ENCODE data around the gene ADGRG1. TPM values are rescaled to one million over a fixed set of nuclear protein-coding genes. Genes with fewer than 3 reads are reported as not detected.

Gene ADGRG1
- total RNA-seq, 1 donor from 2014 or later = 13.9 TPM

DNA sequence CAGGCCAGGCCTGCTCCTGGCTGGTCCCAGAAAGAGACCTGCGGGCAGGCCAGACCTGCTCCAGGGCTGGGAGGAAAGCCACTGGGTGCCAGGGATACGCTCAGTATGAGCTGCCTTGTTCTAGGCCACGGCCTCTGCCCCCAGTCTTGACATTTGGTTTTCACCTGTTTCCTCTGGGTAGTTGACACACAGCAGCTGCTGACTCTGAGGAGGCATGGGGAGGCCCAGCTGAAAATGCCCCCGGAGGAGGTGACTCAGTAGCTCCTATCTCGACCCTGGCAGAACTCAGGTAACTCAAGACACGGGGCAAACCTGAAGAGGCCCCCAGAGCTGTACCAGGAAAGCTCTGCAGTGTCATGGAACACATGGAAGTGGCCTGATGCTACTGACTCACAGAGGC, 13.9 kb upstream of the ADGRG1 start:
- H3K27me3 ChIP-seq (ENCODE audit: insufficient read depth, low read length) = no peaks in the 10 kb centered on the region
- no peak overlapping the region for H3K4me2 ChIP-seq (ENCODE audit: low read length)
- H3K27ac Mint-ChIP-seq (ENCODE audit: unreplicated experiment) = no peak overlapping the region
- H3K9me3 ChIP-seq (ENCODE audit: insufficient read depth, low read depth, low read length) = no peaks in the 10 kb centered on the region
- H2AFZ ChIP-seq (ENCODE audit: low read depth, low read length) = no peak overlapping the region
- no peak for FAIRE-seq
- H3K27me3 Mint-ChIP-seq (ENCODE audit: low read depth, unreplicated experiment) = peaks cover 42% of the 10 kb centered on the region
- no peak overlapping the region for H3K4me3 ChIP-seq (ENCODE audit: insufficient read depth, low read depth, low read length)
- peaks cover 3% of the 10 kb centered on the region for H3K4me1 ChIP-seq (ENCODE audit: insufficient read depth, low read length)
- DNase-seq (ENCODE audit: low read depth) = no peak
- TF ChIP-seq EZH2 (IDR thresholded peaks at IDR 0.05; ENCODE audit: insufficient read depth, low read length) = no peak
- TF ChIP-seq, protein P1, sequence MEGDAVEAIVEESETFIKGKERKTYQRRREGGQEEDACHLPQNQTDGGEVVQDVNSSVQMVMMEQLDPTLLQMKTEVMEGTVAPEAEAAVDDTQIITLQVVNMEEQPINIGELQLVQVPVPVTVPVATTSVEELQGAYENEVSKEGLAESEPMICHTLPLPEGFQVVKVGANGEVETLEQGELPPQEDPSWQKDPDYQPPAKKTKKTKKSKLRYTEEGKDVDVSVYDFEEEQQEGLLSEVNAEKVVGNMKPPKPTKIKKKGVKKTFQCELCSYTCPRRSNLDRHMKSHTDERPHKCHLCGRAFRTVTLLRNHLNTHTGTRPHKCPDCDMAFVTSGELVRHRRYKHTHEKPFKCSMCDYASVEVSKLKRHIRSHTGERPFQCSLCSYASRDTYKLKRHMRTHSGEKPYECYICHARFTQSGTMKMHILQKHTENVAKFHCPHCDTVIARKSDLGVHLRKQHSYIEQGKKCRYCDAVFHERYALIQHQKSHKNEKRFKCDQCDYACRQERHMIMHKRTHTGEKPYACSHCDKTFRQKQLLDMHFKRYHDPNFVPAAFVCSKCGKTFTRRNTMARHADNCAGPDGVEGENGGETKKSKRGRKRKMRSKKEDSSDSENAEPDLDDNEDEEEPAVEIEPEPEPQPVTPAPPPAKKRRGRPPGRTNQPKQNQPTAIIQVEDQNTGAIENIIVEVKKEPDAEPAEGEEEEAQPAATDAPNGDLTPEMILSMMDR (IDR thresholded peaks at IDR 0.05; ENCODE audit: insufficient read depth, low read depth, low read length) = no peak
- H3K36me3 Mint-ChIP-seq (ENCODE audit: low read depth, unreplicated experiment) = no peaks in the 10 kb centered on the region
- H3K9me3 Mint-ChIP-seq (ENCODE audit: unreplicated experiment) = no peaks in the 10 kb centered on the region
- no peaks in the 10 kb centered on the region for H3K79me2 ChIP-seq (ENCODE audit: insufficient read depth, low read length)
- H4K20me1 ChIP-seq (ENCODE audit: insufficient read depth, low read length) = no peaks in the 10 kb centered on the region
- H3K9ac ChIP-seq (ENCODE audit: low read length) = no peak overlapping the region
- no peak overlapping the region for H3K27ac ChIP-seq (ENCODE audit: low read depth, low read length)
- no peaks in the 10 kb centered on the region for H3K36me3 ChIP-seq (ENCODE audit: insufficient read depth, low read length)
- H3K4me3 Mint-ChIP-seq (ENCODE audit: unreplicated experiment) = no peak overlapping the region
- H3K4me1 Mint-ChIP-seq (ENCODE audit: low read depth, unreplicated experiment) = no peaks in the 10 kb centered on the region

DNA sequence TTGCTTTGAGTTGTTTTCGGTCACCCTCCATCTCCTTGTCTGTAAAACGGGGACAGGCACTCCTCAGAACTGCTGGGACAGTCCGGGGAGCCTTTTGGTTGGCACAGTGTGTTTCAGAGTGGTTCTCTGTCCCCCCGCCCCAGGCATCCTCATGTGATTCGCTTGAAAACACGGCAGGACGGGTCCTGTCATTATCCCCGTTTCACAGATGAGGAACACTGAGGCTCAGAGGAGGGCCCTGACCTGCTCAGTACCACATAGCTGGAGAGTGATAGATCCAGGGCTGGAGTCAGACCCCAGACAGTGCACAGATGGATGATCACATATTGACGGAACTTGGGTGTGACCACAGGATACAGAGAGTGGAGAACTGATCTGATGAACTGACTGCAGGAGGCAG, 13.5 kb upstream of the ADGRG1 start:
- Histone ChIP-seq H3K9ac (ENCODE audit: low read length) (no peak overlapping the region), H3K9me3 (ENCODE audit: insufficient read depth, low read depth, low read length) (no peaks in the 10 kb centered on the region), H3K4me3 (ENCODE audit: insufficient read depth, low read depth, low read length) (no peak overlapping the region), H4K20me1 (ENCODE audit: insufficient read depth, low read length) (no peaks in the 10 kb centered on the region), H3K4me2 (ENCODE audit: low read length) (no peak overlapping the region), H3K79me2 (ENCODE audit: insufficient read depth, low read length) (no peaks in the 10 kb centered on the region), H3K4me1 (ENCODE audit: insufficient read depth, low read length) (peaks cover 3% of the 10 kb centered on the region), H3K27ac (ENCODE audit: low read depth, low read length) (no peak overlapping the region), H2AFZ (ENCODE audit: low read depth, low read length) (no peak overlapping the region), H3K36me3 (ENCODE audit: insufficient read depth, low read length) (no peaks in the 10 kb centered on the region), H3K27me3 (ENCODE audit: insufficient read depth, low read length) (no peaks in the 10 kb centered on the region)
- no peaks in the 10 kb centered on the region for H3K36me3 Mint-ChIP-seq (ENCODE audit: low read depth, unreplicated experiment)
- FAIRE-seq = no peak
- no peaks in the 10 kb centered on the region for H3K9me3 Mint-ChIP-seq (ENCODE audit: unreplicated experiment)
- peaks cover 38% of the 10 kb centered on the region for H3K27me3 Mint-ChIP-seq (ENCODE audit: low read depth, unreplicated experiment)
- H3K4me3 Mint-ChIP-seq (ENCODE audit: unreplicated experiment) = no peak overlapping the region
- H3K4me1 Mint-ChIP-seq (ENCODE audit: low read depth, unreplicated experiment) = no peaks in the 10 kb centered on the region
- no peak for DNase-seq (ENCODE audit: low read depth)
- H3K27ac Mint-ChIP-seq (ENCODE audit: unreplicated experiment) = no peak overlapping the region
- TF ChIP-seq EZH2 (IDR thresholded peaks at IDR 0.05; ENCODE audit: insufficient read depth, low read length) = no peak
- TF ChIP-seq, protein P1 (IDR thresholded peaks at IDR 0.05; ENCODE audit: insufficient read depth, low read depth, low read length) = no peak

DNA sequence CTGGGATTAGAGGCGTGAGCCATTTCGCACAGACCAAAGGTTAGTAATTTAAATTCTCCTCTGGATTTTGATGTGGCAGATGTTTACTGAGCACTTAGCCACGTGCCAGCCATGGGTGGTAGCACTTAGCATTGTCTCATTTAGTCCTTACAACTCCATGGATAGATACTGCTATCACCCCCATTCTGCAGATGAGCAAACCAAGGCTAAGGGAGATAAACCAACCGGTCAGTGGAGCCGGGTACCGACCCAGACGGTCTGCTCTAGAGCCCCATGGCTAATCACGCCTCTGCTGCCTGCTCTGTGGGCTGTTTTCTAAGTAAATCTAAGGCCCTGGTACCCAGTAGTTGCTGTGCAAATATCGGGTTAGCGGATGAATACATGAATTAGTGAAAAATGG, 12.6 kb upstream of the ADGRG1 start:
- FAIRE-seq = no peak
- no peaks in the 10 kb centered on the region for H3K4me1 Mint-ChIP-seq (ENCODE audit: low read depth, unreplicated experiment)

More for the DNA sequence above, 12.6 kb upstream of the ADGRG1 start:
- no peaks in the 10 kb centered on the region for H3K36me3 ChIP-seq (ENCODE audit: insufficient read depth, low read length)
- H3K27ac Mint-ChIP-seq (ENCODE audit: unreplicated experiment) = no peak overlapping the region
- DNase-seq (ENCODE audit: low read depth) = no peak
- H3K36me3 Mint-ChIP-seq (ENCODE audit: low read depth, unreplicated experiment) = no peaks in the 10 kb centered on the region
- no peak overlapping the region for H3K4me3 ChIP-seq (ENCODE audit: insufficient read depth, low read depth, low read length)
- peaks cover 3% of the 10 kb centered on the region for H3K4me1 ChIP-seq (ENCODE audit: insufficient read depth, low read length)
- no peaks in the 10 kb centered on the region for H3K79me2 ChIP-seq (ENCODE audit: insufficient read depth, low read length)
- no peak overlapping the region for H3K27ac ChIP-seq (ENCODE audit: low read depth, low read length)
- no peaks in the 10 kb centered on the region for H4K20me1 ChIP-seq (ENCODE audit: insufficient read depth, low read length)
- H3K27me3 ChIP-seq (ENCODE audit: insufficient read depth, low read length) = no peaks in the 10 kb centered on the region
- no peaks in the 10 kb centered on the region for H3K9me3 Mint-ChIP-seq (ENCODE audit: unreplicated experiment)
- H3K4me2 ChIP-seq (ENCODE audit: low read length) = no peak overlapping the region
- no peaks in the 10 kb centered on the region for H3K9me3 ChIP-seq (ENCODE audit: insufficient read depth, low read depth, low read length)
- H3K4me3 Mint-ChIP-seq (ENCODE audit: unreplicated experiment) = no peak overlapping the region
- H3K9ac ChIP-seq (ENCODE audit: low read length) = no peak overlapping the region
- peaks cover 30% of the 10 kb centered on the region for H3K27me3 Mint-ChIP-seq (ENCODE audit: low read depth, unreplicated experiment)
- no peak overlapping the region for H2AFZ ChIP-seq (ENCODE audit: low read depth, low read length)
- no peak for TF ChIP-seq EZH2 (IDR thresholded peaks at IDR 0.05; ENCODE audit: insufficient read depth, low read length)
- TF ChIP-seq, protein P1 (IDR thresholded peaks at IDR 0.05; ENCODE audit: insufficient read depth, low read depth, low read length) = no peak
